B cell (primary cell): Measurements from ENCODE around the gene DOCK8. TPM values are rescaled to one million over a fixed set of nuclear protein-coding genes. Genes with fewer than 3 reads are reported as not detected.

Experiments
- ATAC-seq: fragments of 200-7000 bp; cut with Tn5 transposase; one replicate; pipeline ENCODE4 v1.10.0; 2021; ENCODE audit warnings: low read depth, mild to moderate bottlenecking, moderate number of reproducible peaks, moderate library complexity
- CTCF ChIA-PET: fragments of 350-600 bp; sonication (Branson Sonifier 250); formaldehyde crosslinking; loops from one replicate; lab custom pipeline; 2021; ENCODE audit warnings: antibody characterized with exemption, inconsistent platforms; lab: Charles Lee
- POLR2A ChIA-PET: fragments of 350-600 bp; sonication (Branson Sonifier 250); formaldehyde crosslinking; loops from one replicate; lab custom pipeline; 2021; ENCODE audit warnings: antibody characterized with exemption; lab: Charles Lee
- DNase-seq: peaks from one replicate; pipeline ENCODE4 v3.0.0; 2013
- H2AFZ ChIP-seq: 2 replicates; pipeline ENCODE4 v1.6.1; 2012; ENCODE audit warnings: mild to moderate bottlenecking, low read depth, low read length; ENCODE audit not compliant: insufficient read depth, poor library complexity, severe bottlenecking
- H3K27ac ChIP-seq, 2 donors: 1 replicate in 1 of 2; 2 replicates in 1 of 2; pipeline ENCODE4 v1.5.1; 2012 to 2013; ENCODE audit warnings: low read length in 2 of 2, mild to moderate bottlenecking in 2 of 2, moderate library complexity in 1 of 2
- H3K27me3 ChIP-seq, 4 experiments: fragments of 200-600 bp in 1 of 4; sonication (generic) in 1 of 4; replicated peaks in 1 of 4; 1 replicate in 2 of 4; 2 replicates in 2 of 4; pipeline versions ENCODE4 v1.6.1 to v1.7.0; 2013 to 2016; ENCODE audit warnings: low read length in 3 of 4, mild to moderate bottlenecking in 2 of 4, mixed read lengths in 1 of 4, moderate library complexity in 1 of 4; ENCODE audit not compliant: insufficient read depth in 4 of 4, control insufficient read depth in 3 of 4; ENCODE audit errors: control extremely low read depth in 1 of 4
- H3K36me3 ChIP-seq, 2 experiments: replicated peaks in 1 of 2; 1 replicate in 1 of 2; 2 replicates in 1 of 2; pipeline versions ENCODE4 v1.6.1 to v1.7.1; 2013; ENCODE audit warnings: low read length in 1 of 2; ENCODE audit not compliant: insufficient read depth in 2 of 2, control insufficient read depth in 1 of 2; ENCODE audit errors: control extremely low read depth in 1 of 2, extremely low read depth in 1 of 2
- H3K4me1 ChIP-seq, 2 donors: fragments of 200-600 bp in 1 of 2; sonication (generic) in 1 of 2; 1 replicate in 1 of 2; 2 replicates in 1 of 2; pipeline versions ENCODE4 v1.5.1 to v1.6.1; 2013 to 2017; ENCODE audit warnings: low read length in 2 of 2; ENCODE audit not compliant: control insufficient read depth in 2 of 2, insufficient read depth in 2 of 2
- H3K4me2 ChIP-seq: replicated peaks from 2 replicates; pipeline ENCODE3; 2012; ENCODE audit warnings: mild to moderate bottlenecking, low read depth, low read length; ENCODE audit not compliant: poor library complexity, severe bottlenecking
- H3K4me3 ChIP-seq, 5 experiments: fragments of 200-600 bp in 1 of 5; sonication (generic) in 1 of 5; 1 replicate in 3 of 5; 2 replicates in 2 of 5; pipeline versions ENCODE4 v1.5.1 to v1.7.0; 2011 to 2016; ENCODE audit warnings: low read length in 4 of 5, mild to moderate bottlenecking in 4 of 5, low read depth in 2 of 5, control low read depth in 1 of 5, moderate library complexity in 1 of 5; ENCODE audit not compliant: insufficient read depth in 1 of 5; ENCODE audit errors: control extremely low read depth in 1 of 5, extremely low read depth in 1 of 5
- H3K79me2 ChIP-seq: fragments of 200-600 bp; sonication (generic); one replicate; pipeline ENCODE4 v1.6.0; 2016; ENCODE audit warnings: low read length; ENCODE audit not compliant: control insufficient read depth, insufficient read depth
- H3K9ac ChIP-seq: fragments of 200-600 bp; sonication (generic); 2 replicates; pipeline ENCODE4 v1.6.1; 2017; ENCODE audit warnings: mild to moderate bottlenecking, low read length, moderate library complexity
- H3K9me3 ChIP-seq, 3 donors: one replicate each; pipeline versions ENCODE4 v1.6.1 to v1.7.1; 2013; ENCODE audit warnings: low read length in 2 of 3; ENCODE audit not compliant: control insufficient read depth in 2 of 3, insufficient read depth in 1 of 3; ENCODE audit errors: control extremely low read depth in 1 of 3
- H4K20me1 ChIP-seq: 2 replicates; pipeline ENCODE4 v1.6.0; 2012; ENCODE audit warnings: mild to moderate bottlenecking, low read length; ENCODE audit not compliant: insufficient read depth, control insufficient read depth, poor library complexity, severe bottlenecking
- H3K27ac Mint-ChIP-seq: one replicate; pipeline ENCODE4 v1.8.0; 2021; ENCODE audit warnings: mixed read lengths
- H3K27me3 Mint-ChIP-seq: one replicate; pipeline ENCODE4 v1.8.0; 2021; ENCODE audit warnings: mixed read lengths
- H3K4me1 Mint-ChIP-seq: one replicate; pipeline ENCODE4 v1.8.0; 2021; ENCODE audit warnings: mixed read lengths
- H3K4me3 Mint-ChIP-seq: one replicate; pipeline ENCODE4 v1.8.0; 2021; ENCODE audit warnings: mixed read lengths
- H3K9me3 Mint-ChIP-seq: one replicate; pipeline ENCODE4 v1.8.0; 2022; ENCODE audit warnings: mixed read lengths; ENCODE audit not compliant: insufficient read depth
- CTCF ChIP-seq: fragments of 200-600 bp; IDR thresholded peaks from one replicate; pipeline ENCODE4 v1.8.0; 2022; ENCODE audit warnings: antibody characterized with exemption, mild to moderate bottlenecking
- EZH2 ChIP-seq: IDR thresholded peaks from 2 replicates; pipeline ENCODE4 v1.6.1; 2012; ENCODE audit warnings: borderline replicate concordance, low read depth, mild to moderate bottlenecking, moderate library complexity, low read length; ENCODE audit not compliant: insufficient read depth, poor library complexity, severe bottlenecking
- WGBS: methylation state at CpG from one replicate; pipeline ENCODE4 v1.1.5; 2013; ENCODE audit warnings: missing lambda C conversion rate; ENCODE audit not compliant: insufficient coverage; 5-methylcytosine and 5-hydroxymethylcytosine counted together
- intact Hi-C: fragments of 100-400 bp; cut with micrococcal nuclease; formaldehyde crosslinking; loops from one replicate; pipeline ENCODE4 v1.10.0; 2022
- polyA plus RNA-seq: library from polyadenylated mRNA; depleted of rRNA; stranded (reverse); fragments of >200 nt; gene quantifications from 2 replicates; pipeline ENCODE4 v1.2.3, GENCODE V29; 2012
- total RNA-seq, 2 donors: library from RNA; stranded (reverse); fragments of 120-200 nt in 1 of 2; gene quantifications; 1 replicate in 1 of 2; 2 replicates in 1 of 2; pipeline versions ENCODE4 v1.2.3 to v1.2.4, GENCODE V29; 2013 to 2022

The DOCK8 gene
- total and polyA plus RNA-seq, 2 donors (not counting 1 experiment from before 2014, with no cell fraction given): 47.6 to 288 TPM

- Histone ChIP-seq H3K79me2 (no peaks in the 10 kb centered on the region), H3K4me1 (no peaks in the 10 kb centered on the region), H2AFZ (no peak overlapping the region), H3K36me3 (peaks cover 13 to 87% of the 10 kb centered on the region in 2 experiments), H3K4me3 (no peak overlapping the region), H3K4me2 (no peak overlapping the region), H3K9ac (no peak overlapping the region), H3K27me3 (no peaks in the 10 kb centered on the region), H4K20me1 (peaks cover 8% of the 10 kb centered on the region), H3K27ac (no peak overlapping the region), H3K9me3 (no peaks in the 10 kb centered on the region)
- 100% methylated on average over 2 of the region's 3 CpGs for WGBS
- CTCF ChIA-PET: no interaction called here
- intact Hi-C loops: no loop called here
- H3K4me3 Mint-ChIP-seq: no peak overlapping the region
- no peak overlapping the region for H3K27ac Mint-ChIP-seq
- TF ChIP-seq EZH2: no peak
- no peak for TF ChIP-seq CTCF
- DNase-seq (no peak), ATAC-seq (no peak)
- no peaks in the 10 kb centered on the region for H3K9me3 Mint-ChIP-seq
- POLR2A ChIA-PET: no interaction called here
- no peaks in the 10 kb centered on the region for H3K27me3 Mint-ChIP-seq
- no peaks in the 10 kb centered on the region for H3K4me1 Mint-ChIP-seq
Observed at GRCh38 chr9:376115-376514, 161.4 kb downstream of the DOCK8 start.

- Histone ChIP-seq H4K20me1 (peaks cover 8% of the 10 kb centered on the region), H3K36me3 (peaks cover 9 to 85% of the 10 kb centered on the region in 2 experiments), H3K4me1 (no peaks in the 10 kb centered on the region), H2AFZ (no peak overlapping the region), H3K27me3 (no peaks in the 10 kb centered on the region), H3K9me3 (no peaks in the 10 kb centered on the region), H3K4me3 (no peak overlapping the region), H3K27ac (no peak overlapping the region), H3K79me2 (no peaks in the 10 kb centered on the region), H3K9ac (no peak overlapping the region), H3K4me2 (no peak overlapping the region)
- H3K9me3 Mint-ChIP-seq: no peaks in the 10 kb centered on the region
- intact Hi-C loops: no loop called here
- no peak for ATAC-seq
- 100% methylated on average over 4 of the region's 6 CpGs for WGBS
- no peak overlapping the region for H3K4me3 Mint-ChIP-seq
- peak overlapping the region; percentile 27 for H3K27ac Mint-ChIP-seq
- no peak for TF ChIP-seq EZH2
- no peak for TF ChIP-seq CTCF
- ChIA-PET POLR2A (interaction anchor here (0.6 kb wide), 1 partner anchor 18 kb away, joined by 3 read pairs; no protein-coding TSS in a partner anchor), CTCF (no interaction called here)
- H3K27me3 Mint-ChIP-seq: no peaks in the 10 kb centered on the region
- DNase-seq: no peak
- H3K4me1 Mint-ChIP-seq: no peaks in the 10 kb centered on the region
Observed at GRCh38 chr9:378263-378662, 163.6 kb downstream of the DOCK8 start.
